ENCODE measurements around the gene ASAP3.
A peak's percentile ranks its signal among the peaks of the same experiment; 100 is the strongest.

The ASAP3 gene

DNA sequence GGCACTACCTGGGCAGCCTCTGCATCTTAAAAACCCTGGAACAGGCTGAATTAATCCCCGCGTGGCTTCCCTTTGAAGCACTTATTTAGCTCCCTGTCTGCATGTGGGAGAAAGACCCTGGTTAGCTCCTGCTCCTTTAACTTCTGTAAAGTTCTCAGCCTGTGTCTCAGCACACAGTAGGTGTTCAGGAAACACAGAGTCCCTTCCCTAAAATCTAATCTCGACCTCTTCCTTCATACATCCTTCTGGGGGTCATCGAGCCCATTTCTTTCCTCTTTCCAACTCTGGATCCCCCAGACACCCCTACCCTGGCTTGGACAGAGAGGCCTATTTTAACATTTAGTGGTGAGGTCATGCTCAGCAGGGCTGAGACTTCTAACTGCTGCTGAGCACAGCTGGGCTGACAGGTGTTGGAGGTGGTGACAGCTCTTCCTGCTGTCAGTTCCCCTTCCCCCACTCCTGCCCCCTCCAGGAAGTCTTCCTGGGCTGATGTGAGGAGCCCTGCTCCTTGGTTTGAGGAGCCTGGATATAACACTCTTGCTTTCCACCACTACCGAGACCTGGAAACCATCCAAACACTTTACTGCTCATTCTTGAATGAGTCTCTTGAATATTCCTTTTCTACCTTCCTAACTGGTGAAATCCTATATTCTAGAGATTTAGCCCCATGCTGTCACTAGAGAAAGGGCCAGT lies 41.7 kb upstream of the ASAP3 start (continued):
- no peak for TF ChIP-seq INSM2 (tag by site-specific recombination; IDR thresholded peaks at IDR 0.05)
- TF ChIP-seq SCRT2 (tag by site-specific recombination; IDR thresholded peaks at IDR 0.05) = peak; percentile 43; the same call in 1 of the 2 replicates
- no peak for TF ChIP-seq ZNF501 (tag by site-specific recombination; IDR thresholded peaks at IDR 0.05)

GRCh38 chr1:23524716-23525401 lies 40.9 kb upstream of the ASAP3 start:
- ChIA-PET POLR2A (interaction anchor here (1.0 to 1.2 kb wide), 2 partner anchors 15 to 25 kb away, joined by 4 to 8 read pairs; no protein-coding TSS in a partner anchor), CTCF (interaction anchor here (0.7 to 2.2 kb wide), 9 partner anchors 10 to 134 kb away, joined by 3 to 12 read pairs (median 4); no protein-coding TSS in a partner anchor)
- Histone ChIP-seq H3K4me1 (ENCODE audit: control insufficient read depth, insufficient read depth, low read length) (peaks cover 11% of the 10 kb centered on the region), H3K4me3 (ENCODE audit: low read depth, low read length) (no peak overlapping the region), H3K36me3 (ENCODE audit: control insufficient read depth in 2 of 2, insufficient read depth in 1 of 2, low read length in 2 of 2) (peaks cover 7 to 62% of the 10 kb centered on the region in 2 experiments; a peak in 2 of 3 replicates), H3K27ac (ENCODE audit: extremely low read depth, low read depth, low read length) (no peak overlapping the region; the same call in 1 of the 2 replicates), H3K9me3 (ENCODE audit: control insufficient read depth, insufficient read depth, low read depth, low read length) (no peaks in the 10 kb centered on the region)
- TF ChIP-seq ZBTB7A (tag by site-specific recombination; IDR thresholded peaks at IDR 0.05; ENCODE audit: low read depth) (no peak), ZNF335 (tag by site-specific recombination; conservative IDR thresholded peaks at IDR 0.05) (no peak), ZNF629 (tag by site-specific recombination; IDR thresholded peaks at IDR 0.05) (no peak), ZBTB1 (tag by site-specific recombination; IDR thresholded peaks at IDR 0.05) (no peak), ZNF610 (tag by site-specific recombination; IDR thresholded peaks at IDR 0.05; ENCODE audit: borderline replicate concordance) (no peak), ZNF585B (tag by site-specific recombination; IDR thresholded peaks at IDR 0.05) (no peak), ZNF202 (tag by site-specific recombination; IDR thresholded peaks at IDR 0.05; ENCODE audit: borderline replicate concordance) (no peak), ZNF146 (tag by site-specific recombination; IDR thresholded peaks at IDR 0.05) (no peak), ZNF221 (tag by site-specific recombination; IDR thresholded peaks at IDR 0.05; ENCODE audit: borderline replicate concordance) (no peak), PRDM10 (tag by site-specific recombination; IDR thresholded peaks at IDR 0.05) (peak; percentile 75), ZNF510 (tag by site-specific recombination; IDR thresholded peaks at IDR 0.05; ENCODE audit: insufficient replicate concordance) (no peak), SETDB1 (IDR thresholded peaks at IDR 0.05; ENCODE audit: insufficient read length, low read length) (no peak), ZIC2 (tag by site-specific recombination; IDR thresholded peaks at IDR 0.05) (peak; percentile 89), ZNF324 (tag by site-specific recombination; IDR thresholded peaks at IDR 0.05) (no peak), ZNF114 (tag by site-specific recombination; IDR thresholded peaks at IDR 0.05) (no peak), ZBTB8A (tag by site-specific recombination; IDR thresholded peaks at IDR 0.05) (no peak; the same call in 1 of the 2 replicates), ZNF140 (tag by site-specific recombination; IDR thresholded peaks at IDR 0.05) (no peak), ZNF624 (tag by site-specific recombination; IDR thresholded peaks at IDR 0.05) (no peak)
- TF ChIP-seq, protein P1, sequence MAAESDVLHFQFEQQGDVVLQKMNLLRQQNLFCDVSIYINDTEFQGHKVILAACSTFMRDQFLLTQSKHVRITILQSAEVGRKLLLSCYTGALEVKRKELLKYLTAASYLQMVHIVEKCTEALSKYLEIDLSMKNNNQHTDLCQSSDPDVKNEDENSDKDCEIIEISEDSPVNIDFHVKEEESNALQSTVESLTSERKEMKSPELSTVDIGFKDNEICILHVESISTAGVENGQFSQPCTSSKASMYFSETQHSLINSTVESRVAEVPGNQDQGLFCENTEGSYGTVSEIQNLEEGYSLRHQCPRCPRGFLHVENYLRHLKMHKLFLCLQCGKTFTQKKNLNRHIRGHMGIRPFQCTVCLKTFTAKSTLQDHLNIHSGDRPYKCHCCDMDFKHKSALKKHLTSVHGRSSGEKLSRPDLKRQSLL (tag by site-specific recombination; IDR thresholded peaks at IDR 0.05) = no peak
- TF ChIP-seq, protein P2, sequence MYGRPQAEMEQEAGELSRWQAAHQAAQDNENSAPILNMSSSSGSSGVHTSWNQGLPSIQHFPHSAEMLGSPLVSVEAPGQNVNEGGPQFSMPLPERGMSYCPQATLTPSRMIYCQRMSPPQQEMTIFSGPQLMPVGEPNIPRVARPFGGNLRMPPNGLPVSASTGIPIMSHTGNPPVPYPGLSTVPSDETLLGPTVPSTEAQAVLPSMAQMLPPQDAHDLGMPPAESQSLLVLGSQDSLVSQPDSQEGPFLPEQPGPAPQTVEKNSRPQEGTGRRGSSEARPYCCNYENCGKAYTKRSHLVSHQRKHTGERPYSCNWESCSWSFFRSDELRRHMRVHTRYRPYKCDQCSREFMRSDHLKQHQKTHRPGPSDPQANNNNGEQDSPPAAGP (tag by site-specific recombination; IDR thresholded peaks at IDR 0.05) = peak; percentile 96
- TF ChIP-seq, protein P3, sequence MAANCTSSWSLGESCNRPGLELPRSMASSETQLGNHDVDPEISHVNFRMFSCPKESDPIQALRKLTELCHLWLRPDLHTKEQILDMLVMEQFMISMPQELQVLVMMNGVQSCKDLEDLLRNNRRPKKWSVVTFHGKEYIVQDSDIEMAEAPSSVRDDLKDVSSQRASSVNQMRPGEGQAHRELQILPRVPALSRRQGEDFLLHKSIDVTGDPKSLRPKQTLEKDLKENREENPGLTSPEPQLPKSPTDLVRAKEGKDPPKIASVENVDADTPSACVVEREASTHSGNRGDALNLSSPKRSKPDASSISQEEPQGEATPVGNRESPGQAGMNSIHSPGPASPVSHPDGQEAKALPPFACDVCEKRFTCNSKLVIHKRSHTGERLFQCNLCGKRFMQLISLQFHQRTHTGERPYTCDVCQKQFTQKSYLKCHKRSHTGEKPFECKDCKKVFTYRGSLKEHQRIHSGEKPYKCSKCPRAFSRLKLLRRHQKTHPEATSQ (tag by site-specific recombination; IDR thresholded peaks at IDR 0.05) = no peak
- TF ChIP-seq, protein P4, sequence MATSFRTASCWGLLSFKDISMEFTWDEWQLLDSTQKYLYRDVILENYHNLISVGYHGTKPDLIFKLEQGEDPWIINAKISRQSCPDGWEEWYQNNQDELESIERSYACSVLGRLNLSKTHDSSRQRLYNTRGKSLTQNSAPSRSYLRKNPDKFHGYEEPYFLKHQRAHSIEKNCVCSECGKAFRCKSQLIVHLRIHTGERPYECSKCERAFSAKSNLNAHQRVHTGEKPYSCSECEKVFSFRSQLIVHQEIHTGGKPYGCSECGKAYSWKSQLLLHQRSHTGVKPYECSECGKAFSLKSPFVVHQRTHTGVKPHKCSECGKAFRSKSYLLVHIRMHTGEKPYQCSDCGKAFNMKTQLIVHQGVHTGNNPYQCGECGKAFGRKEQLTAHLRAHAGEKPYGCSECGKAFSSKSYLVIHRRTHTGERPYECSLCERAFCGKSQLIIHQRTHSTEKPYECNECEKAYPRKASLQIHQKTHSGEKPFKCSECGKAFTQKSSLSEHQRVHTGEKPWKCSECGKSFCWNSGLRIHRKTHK (tag by site-specific recombination; IDR thresholded peaks at IDR 0.05) = no peak
